Epithelial cell of esophagus (primary cell): ENCODE measurements around the gene WASHC4.
"Not testable (repeated sequence)": the region's sequence is repeated elsewhere in the genome, so short reads cannot be mapped to it uniquely, and the experiment has no call there.

Experiments
- DNase-seq: peaks from one replicate; pipeline ENCODE4 v3.0.0; 2010; ENCODE audit warnings: low read depth
- H3K4me3 ChIP-seq: 2 replicates; pipeline ENCODE4 v1.5.1; 2011; ENCODE audit warnings: mild to moderate bottlenecking, low read length, control low read depth
- TF ChIP-seq, protein P1 (sequence below): IDR thresholded peaks from 2 replicates; pipeline ENCODE4 v1.5.1; 2011; ENCODE audit warnings: low read depth, mild to moderate bottlenecking, low read length, control low read depth, inconsistent platforms; ENCODE audit not compliant: insufficient read depth; ENCODE audit errors: missing control alignments

The WASHC4 gene

DNA sequence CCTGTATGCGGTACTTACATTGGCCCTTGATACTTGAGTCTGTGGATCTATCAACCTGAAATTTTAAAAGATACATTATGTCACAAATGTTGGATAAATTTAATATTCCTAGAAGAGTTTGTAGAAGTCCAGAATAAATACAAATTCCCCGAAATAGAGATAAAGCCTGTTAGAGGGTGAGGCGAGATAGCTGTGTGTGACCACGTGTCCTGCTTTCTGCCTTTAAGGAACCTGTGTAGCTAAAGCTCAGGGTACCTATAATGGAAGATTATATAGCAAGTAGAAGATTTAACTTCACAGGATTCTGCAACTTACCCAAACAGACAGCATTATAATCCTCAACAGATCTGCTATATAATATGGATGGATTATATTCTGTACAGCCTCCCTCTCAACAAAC is 69.7 kb downstream of the WASHC4 start:
- TF ChIP-seq, protein P1, sequence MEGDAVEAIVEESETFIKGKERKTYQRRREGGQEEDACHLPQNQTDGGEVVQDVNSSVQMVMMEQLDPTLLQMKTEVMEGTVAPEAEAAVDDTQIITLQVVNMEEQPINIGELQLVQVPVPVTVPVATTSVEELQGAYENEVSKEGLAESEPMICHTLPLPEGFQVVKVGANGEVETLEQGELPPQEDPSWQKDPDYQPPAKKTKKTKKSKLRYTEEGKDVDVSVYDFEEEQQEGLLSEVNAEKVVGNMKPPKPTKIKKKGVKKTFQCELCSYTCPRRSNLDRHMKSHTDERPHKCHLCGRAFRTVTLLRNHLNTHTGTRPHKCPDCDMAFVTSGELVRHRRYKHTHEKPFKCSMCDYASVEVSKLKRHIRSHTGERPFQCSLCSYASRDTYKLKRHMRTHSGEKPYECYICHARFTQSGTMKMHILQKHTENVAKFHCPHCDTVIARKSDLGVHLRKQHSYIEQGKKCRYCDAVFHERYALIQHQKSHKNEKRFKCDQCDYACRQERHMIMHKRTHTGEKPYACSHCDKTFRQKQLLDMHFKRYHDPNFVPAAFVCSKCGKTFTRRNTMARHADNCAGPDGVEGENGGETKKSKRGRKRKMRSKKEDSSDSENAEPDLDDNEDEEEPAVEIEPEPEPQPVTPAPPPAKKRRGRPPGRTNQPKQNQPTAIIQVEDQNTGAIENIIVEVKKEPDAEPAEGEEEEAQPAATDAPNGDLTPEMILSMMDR, result no peak
- DNase-seq, result no peak
- H3K4me3 ChIP-seq, result no peak overlapping the region

DNA sequence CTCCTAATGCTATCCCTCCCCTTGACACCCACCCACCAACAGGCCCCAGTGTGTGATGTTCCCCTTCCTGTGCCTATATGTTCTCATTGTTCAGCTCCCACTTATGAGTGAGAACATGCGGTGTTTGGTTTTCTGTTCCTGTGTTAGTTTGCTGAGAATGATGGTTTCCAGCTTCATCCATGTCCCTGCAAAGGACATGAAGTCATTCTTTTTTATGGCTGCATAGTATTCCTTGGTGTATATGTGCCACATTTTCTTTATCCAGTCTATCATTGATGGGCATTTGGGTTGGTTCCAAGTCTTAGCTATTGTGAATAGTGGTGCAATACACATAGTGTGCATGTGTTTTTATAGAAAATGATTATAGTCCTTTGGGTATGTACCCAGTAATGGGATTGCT is 71.6 kb downstream of the WASHC4 start:
- DNase-seq, H3K4me3 ChIP-seq: not testable (repeated sequence)

DNA sequence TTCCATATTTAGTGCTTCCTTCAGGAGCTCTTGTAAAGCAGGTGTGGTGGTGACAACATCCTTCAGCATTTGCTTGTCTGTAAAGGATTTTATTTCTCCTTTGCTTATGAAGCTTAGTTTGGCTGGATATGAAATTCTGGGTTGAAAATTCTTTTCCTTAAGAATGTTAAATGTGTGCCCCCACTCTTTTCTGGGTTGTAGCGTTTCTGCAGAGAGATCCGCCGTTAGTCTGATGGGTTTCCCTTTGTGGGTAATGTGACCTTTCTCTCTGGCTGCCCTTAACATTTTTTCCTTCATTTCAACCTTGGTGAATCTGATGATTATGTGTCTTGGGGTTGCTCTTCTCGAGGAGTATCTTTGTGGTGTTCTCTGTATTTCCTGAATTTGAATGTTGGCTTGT is 75.9 kb downstream of the WASHC4 start:
- not testable (repeated sequence) for H3K4me3 ChIP-seq, DNase-seq

DNA sequence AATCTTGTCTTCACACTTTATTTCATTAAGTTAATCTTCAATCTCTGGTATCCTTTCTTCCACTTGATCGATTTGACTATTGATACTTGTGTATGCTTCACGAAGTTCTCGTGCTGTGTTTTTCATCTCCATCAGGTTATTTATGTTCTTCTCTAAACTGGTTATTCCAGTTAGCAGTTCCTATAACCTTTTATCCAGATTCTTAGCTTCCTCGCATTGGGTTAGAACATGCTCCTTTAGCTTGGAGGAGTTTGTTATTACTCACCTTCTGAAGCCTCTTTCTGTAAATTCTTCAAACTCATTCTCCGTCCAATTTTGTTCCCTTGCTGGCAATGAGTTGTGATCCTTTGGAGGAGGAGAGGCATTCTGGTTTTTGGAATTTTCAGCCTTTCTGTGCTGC is 76.4 kb downstream of the WASHC4 start:
- not testable (repeated sequence) for H3K4me3 ChIP-seq

DNA sequence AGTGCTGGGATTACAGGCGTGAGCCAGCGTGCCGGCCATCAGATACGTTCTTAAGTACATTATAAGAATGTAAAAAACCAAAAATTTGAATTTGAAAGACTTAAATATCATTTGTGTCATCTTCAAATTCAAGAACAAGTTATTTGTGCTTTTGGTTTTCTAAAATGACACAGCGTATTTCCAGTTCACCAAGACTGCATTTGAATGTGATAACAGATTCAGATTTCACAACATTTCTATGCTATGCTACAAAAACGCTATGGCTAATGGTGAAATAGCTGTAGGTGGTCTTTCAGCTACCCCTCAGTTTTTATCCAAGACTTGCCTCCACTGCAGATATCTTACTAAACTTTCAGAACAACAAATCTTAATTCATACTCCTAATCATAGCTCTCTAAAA is 81.8 kb downstream of the WASHC4 start:
- no peak for DNase-seq
- H3K4me3 ChIP-seq, result no peak overlapping the region
- TF ChIP-seq, protein P1, result no peak

More for the DNA sequence above, 76.4 kb downstream of the WASHC4 start:
- peak; percentile 18 for DNase-seq

GRCh38 chr12:105190530-105190929 is 83.0 kb downstream of the WASHC4 start:
- DNase-seq, result no peak
- TF ChIP-seq, protein P1, result no peak
- H3K4me3 ChIP-seq, result no peak overlapping the region

DNA sequence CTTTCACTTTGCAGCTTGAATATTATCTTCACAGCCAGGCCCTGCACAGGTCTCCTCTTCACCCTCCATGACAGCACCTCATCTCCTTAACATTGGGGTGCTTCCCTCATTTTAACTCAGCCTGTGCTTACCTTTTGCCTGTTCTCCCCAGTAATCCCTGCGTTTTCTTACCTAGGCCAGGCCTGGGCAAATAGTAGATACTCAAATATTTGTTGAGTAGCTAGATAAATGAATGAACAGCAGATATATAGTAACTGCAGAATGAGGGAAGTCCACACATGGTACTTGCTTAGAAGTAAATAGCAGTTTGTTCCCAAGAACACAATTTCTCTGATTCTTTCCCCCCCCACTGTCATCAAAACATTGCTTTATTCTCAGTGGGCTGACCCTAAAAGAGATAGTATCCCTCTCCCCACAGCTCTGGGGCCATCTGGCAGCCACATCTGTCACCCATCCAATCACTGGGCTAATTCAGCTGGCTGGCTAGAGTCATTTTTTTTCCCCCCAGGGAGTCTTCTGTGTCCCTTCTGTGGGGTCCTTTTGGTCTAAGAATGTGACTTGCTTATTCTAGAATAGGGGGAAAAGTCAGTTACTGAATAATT is 85.2 kb downstream of the WASHC4 start:
- no peak for DNase-seq
- TF ChIP-seq, protein P1, result no peak
- no peak overlapping the region for H3K4me3 ChIP-seq

DNA sequence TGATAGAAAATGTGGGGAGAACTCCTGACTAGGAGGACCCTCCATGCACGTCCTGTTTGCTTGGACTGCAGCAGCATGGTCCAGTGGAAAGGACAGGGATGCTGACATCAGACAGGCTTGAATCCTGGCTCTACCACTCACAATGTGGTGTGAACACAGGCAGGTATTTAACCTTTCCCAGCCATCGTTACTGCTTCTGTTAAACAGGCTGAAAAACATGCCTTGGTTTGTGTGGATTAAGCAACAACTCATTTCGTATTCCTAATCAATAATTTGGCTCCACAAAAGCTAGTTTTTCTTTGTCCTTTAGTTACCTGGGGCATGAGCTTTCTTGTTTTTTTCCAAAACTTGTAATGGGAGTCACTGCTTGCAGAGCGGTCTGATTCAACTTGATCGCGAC is 87.4 kb downstream of the WASHC4 start:
- H3K4me3 ChIP-seq, result no peak overlapping the region
- TF ChIP-seq, protein P1, result no peak
- DNase-seq, result no peak

- TF ChIP-seq, protein P1, result no peak
- no peak for DNase-seq
- H3K4me3 ChIP-seq, result no peak overlapping the region
Observed at GRCh38 chr12:105196090-105196489, 88.6 kb downstream of the WASHC4 start.
